Measurements from ENCODE around the gene LBP. TPM values are rescaled to one million over a fixed set of nuclear protein-coding genes. Genes with fewer than 3 reads are reported as not detected.

LBP gene
- polyA plus RNA-seq, 1 donor from 2014 or later, result not detected

GRCh38 chr20:38421915-38422314, 75.6 kb downstream of the LBP start:
- TF ChIP-seq EP300 (conservative IDR thresholded peaks at IDR 0.05; ENCODE audit: poor library complexity, severe bottlenecking) (no peak), MXI1 (conservative IDR thresholded peaks at IDR 0.05; ENCODE audit: poor library complexity, severe bottlenecking) (no peak), TAF1 (IDR thresholded peaks at IDR 0.05; ENCODE audit: low read depth) (no peak), SMC3 (conservative IDR thresholded peaks at IDR 0.05; ENCODE audit: poor library complexity) (no peak), EZH2 (IDR thresholded peaks at IDR 0.05; ENCODE audit: borderline replicate concordance, insufficient read depth, low read length, poor library complexity, severe bottlenecking) (no peak)
- H3K27ac ChIP-seq (ENCODE audit: low read length), result no peak overlapping the region
- H3K9me3 ChIP-seq (ENCODE audit: low read length), result no peaks in the 10 kb centered on the region
- H3K4me2 ChIP-seq (ENCODE audit: low read length), result no peak overlapping the region
- no peaks in the 10 kb centered on the region for H3K27me3 ChIP-seq (ENCODE audit: insufficient read depth, low read depth, low read length)
- H3K4me3 ChIP-seq (ENCODE audit: low read length), result no peak overlapping the region
- no peaks in the 10 kb centered on the region for H4K20me1 ChIP-seq (ENCODE audit: insufficient read depth)
- H2AFZ ChIP-seq (ENCODE audit: low read depth, low read length), result no peak overlapping the region
- no peaks in the 10 kb centered on the region for H3K9me2 ChIP-seq (ENCODE audit: insufficient read depth, low read length)
- H3K79me2 ChIP-seq (replicated peaks; ENCODE audit: insufficient read depth, low read length), result no peaks in the 10 kb centered on the region
- no peaks in the 10 kb centered on the region for H3F3A ChIP-seq (ENCODE audit: insufficient read depth, low read length, poor library complexity, severe bottlenecking)
- H3K36me3 ChIP-seq (ENCODE audit: insufficient read depth, low read length), result no peaks in the 10 kb centered on the region
- no peak overlapping the region for H3K9ac ChIP-seq (ENCODE audit: low read length)

DNA sequence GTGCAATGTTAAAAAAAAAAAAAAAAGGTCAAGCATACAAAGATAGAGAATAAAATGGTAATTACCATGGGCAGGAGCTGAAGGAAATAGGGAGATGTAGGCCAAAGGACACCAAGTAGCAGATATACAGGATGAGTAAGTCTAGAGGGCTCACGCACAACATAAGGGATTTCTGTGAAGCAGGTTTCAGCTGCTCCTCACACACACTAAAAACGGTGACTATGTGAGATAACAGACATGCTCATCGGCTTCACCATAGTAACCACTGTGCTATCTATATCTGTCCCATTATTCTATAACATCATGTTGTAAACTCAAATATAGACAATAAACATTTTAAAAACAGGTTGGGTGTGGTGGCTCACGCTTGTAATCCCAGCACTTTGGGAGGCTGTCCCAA, 77.3 kb downstream of the LBP start:
- H4K20me1 ChIP-seq (ENCODE audit: insufficient read depth), result no peaks in the 10 kb centered on the region
- no peak overlapping the region for H3K4me3 ChIP-seq (ENCODE audit: low read length)

DNA sequence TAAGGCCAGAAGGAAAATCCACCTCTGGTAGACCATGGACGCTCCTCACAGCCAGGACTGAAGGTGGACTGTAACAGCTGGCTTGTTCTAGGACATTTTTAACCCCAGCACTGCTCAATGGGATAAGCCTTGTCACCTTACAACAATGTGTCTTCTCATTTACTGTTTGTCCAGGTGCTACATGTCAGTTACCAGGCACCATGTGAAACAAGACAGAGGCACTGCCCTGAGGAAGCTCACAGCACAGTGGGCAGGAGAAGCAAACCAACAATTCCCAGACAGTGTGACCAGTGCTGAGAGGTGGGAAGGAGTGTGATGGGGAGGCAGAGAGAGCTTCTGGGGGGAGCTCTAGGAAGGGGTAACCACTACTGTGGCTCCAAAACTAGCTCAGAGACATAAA, 78.1 kb downstream of the LBP start:
- Histone ChIP-seq H3K9me3 (ENCODE audit: low read length) (no peaks in the 10 kb centered on the region), H3K4me2 (ENCODE audit: low read length) (no peak overlapping the region), H3K36me3 (ENCODE audit: insufficient read depth, low read length) (no peaks in the 10 kb centered on the region), H3K27ac (ENCODE audit: low read length) (no peak overlapping the region), H3K4me3 (ENCODE audit: low read length) (no peak overlapping the region), H3F3A (ENCODE audit: insufficient read depth, low read length, poor library complexity, severe bottlenecking) (no peaks in the 10 kb centered on the region), H3K9me2 (ENCODE audit: insufficient read depth, low read length) (no peaks in the 10 kb centered on the region), H3K79me2 (replicated peaks; ENCODE audit: insufficient read depth, low read length) (no peaks in the 10 kb centered on the region), H3K9ac (ENCODE audit: low read length) (no peak overlapping the region), H3K27me3 (ENCODE audit: insufficient read depth, low read depth, low read length) (no peaks in the 10 kb centered on the region), H2AFZ (ENCODE audit: low read depth, low read length) (no peak overlapping the region), H4K20me1 (ENCODE audit: insufficient read depth) (no peaks in the 10 kb centered on the region)
- TF ChIP-seq, protein P1, sequence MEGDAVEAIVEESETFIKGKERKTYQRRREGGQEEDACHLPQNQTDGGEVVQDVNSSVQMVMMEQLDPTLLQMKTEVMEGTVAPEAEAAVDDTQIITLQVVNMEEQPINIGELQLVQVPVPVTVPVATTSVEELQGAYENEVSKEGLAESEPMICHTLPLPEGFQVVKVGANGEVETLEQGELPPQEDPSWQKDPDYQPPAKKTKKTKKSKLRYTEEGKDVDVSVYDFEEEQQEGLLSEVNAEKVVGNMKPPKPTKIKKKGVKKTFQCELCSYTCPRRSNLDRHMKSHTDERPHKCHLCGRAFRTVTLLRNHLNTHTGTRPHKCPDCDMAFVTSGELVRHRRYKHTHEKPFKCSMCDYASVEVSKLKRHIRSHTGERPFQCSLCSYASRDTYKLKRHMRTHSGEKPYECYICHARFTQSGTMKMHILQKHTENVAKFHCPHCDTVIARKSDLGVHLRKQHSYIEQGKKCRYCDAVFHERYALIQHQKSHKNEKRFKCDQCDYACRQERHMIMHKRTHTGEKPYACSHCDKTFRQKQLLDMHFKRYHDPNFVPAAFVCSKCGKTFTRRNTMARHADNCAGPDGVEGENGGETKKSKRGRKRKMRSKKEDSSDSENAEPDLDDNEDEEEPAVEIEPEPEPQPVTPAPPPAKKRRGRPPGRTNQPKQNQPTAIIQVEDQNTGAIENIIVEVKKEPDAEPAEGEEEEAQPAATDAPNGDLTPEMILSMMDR (IDR thresholded peaks at IDR 0.05; ENCODE audit: poor library complexity, severe bottlenecking), result no peak
- no peak for TF ChIP-seq RAD21 (conservative IDR thresholded peaks at IDR 0.05)
- TF ChIP-seq TAF1 (IDR thresholded peaks at IDR 0.05; ENCODE audit: low read depth), result no peak
- TF ChIP-seq SMC3 (conservative IDR thresholded peaks at IDR 0.05; ENCODE audit: poor library complexity), result no peak
- no peak for TF ChIP-seq EP300 (conservative IDR thresholded peaks at IDR 0.05; ENCODE audit: poor library complexity, severe bottlenecking)
- no peak for TF ChIP-seq POLR2AphosphoS5 (IDR thresholded peaks at IDR 0.05)
- no peak for TF ChIP-seq REST (IDR thresholded peaks at IDR 0.05; ENCODE audit: borderline replicate concordance)
- TF ChIP-seq EZH2 (IDR thresholded peaks at IDR 0.05; ENCODE audit: borderline replicate concordance, insufficient read depth, low read length, poor library complexity, severe bottlenecking), result no peak
- no peak for TF ChIP-seq MXI1 (conservative IDR thresholded peaks at IDR 0.05; ENCODE audit: poor library complexity, severe bottlenecking)

More for the DNA sequence above, 77.3 kb downstream of the LBP start:
- no peaks in the 10 kb centered on the region for H3K36me3 ChIP-seq (ENCODE audit: insufficient read depth, low read length)
- no peak for TF ChIP-seq EZH2 (IDR thresholded peaks at IDR 0.05; ENCODE audit: borderline replicate concordance, insufficient read depth, low read length, poor library complexity, severe bottlenecking)
- TF ChIP-seq SMC3 (conservative IDR thresholded peaks at IDR 0.05; ENCODE audit: poor library complexity), result no peak
- no peak overlapping the region for H2AFZ ChIP-seq (ENCODE audit: low read depth, low read length)
- no peaks in the 10 kb centered on the region for H3F3A ChIP-seq (ENCODE audit: insufficient read depth, low read length, poor library complexity, severe bottlenecking)
- no peak overlapping the region for H3K27ac ChIP-seq (ENCODE audit: low read length)
- no peaks in the 10 kb centered on the region for H3K9me2 ChIP-seq (ENCODE audit: insufficient read depth, low read length)
- H3K4me2 ChIP-seq (ENCODE audit: low read length), result no peak overlapping the region
- H3K9me3 ChIP-seq (ENCODE audit: low read length), result no peaks in the 10 kb centered on the region
- H3K79me2 ChIP-seq (replicated peaks; ENCODE audit: insufficient read depth, low read length), result no peaks in the 10 kb centered on the region
- H3K27me3 ChIP-seq (ENCODE audit: insufficient read depth, low read depth, low read length), result no peaks in the 10 kb centered on the region
- no peak overlapping the region for H3K9ac ChIP-seq (ENCODE audit: low read length)

Measured in neural cell (in vitro differentiated cells).